Sciatic nerve (tissue), 2 donors: ENCODE data around the gene CARHSP1. TPM values are rescaled to one million over a fixed set of nuclear protein-coding genes. Genes with fewer than 3 reads are reported as not detected.
A peak's percentile ranks its signal among the peaks of the same experiment; 100 is the strongest.

Experiments
- ATAC-seq: fragments of 200-7000 bp; cut with Tn5 transposase; one replicate; pipeline ENCODE4 v1.9.1; 2020; ENCODE audit warnings: mild to moderate bottlenecking, moderate library complexity
- DNase-seq: peaks from one replicate; pipeline ENCODE4 v3.0.0-alpha.2; 2020; ENCODE audit warnings: low spot score
- intact Hi-C: fragments of 100-400 bp; cut with DNase I; formaldehyde crosslinking; loops from one replicate; pipeline ENCODE4 v1.14.2; 2022
- total RNA-seq: library from RNA; stranded (reverse); fragmentation: NEBNext Ultra II Directional; extraction: Animal tissue kit (Norgen Biotek cat#: 25700); gene quantifications from one replicate; pipeline ENCODE4 v1.2.1, GENCODE V29; 2021
- donor health status: DM: no; HTN: no; CAD: no.
- donor health status: DM: no; HTN: no; CAD: no.

CARHSP1 gene
- total RNA-seq, 1 donor from 2014 or later = 118 TPM

DNA sequence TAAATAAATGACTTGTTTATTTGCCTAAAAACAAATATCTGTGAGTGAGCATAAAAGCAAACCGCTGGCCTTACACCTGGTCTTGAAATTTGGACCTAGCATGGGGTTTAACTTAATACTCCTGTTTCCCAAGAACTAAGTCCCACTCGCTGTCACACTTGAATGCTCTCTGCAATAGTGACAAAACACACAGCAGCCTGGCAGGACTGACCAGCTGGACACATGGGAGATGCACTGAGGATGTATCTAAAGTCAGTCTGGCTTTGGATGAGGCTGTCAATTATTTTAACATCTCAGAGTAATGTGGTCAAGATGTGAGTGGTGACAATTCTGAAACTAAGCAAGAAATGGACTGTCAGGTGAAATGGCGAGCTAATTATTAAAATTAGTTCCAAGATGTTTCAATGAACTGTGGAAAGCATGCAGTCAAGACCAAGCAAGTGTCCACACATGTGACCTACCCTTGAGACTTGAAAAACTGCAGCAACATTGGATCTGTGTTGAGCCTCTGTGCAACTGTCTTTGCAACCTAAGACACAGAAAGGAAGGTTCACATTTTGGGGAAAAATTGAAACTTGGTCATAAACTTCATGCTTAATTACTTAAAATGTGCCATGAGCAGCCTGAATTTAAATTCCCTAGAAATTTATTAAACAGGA, 30.0 kb upstream of the CARHSP1 start:
- DNase-seq (peak; percentile 2), ATAC-seq (no peak)
- intact Hi-C loops = no loop called here

DNA sequence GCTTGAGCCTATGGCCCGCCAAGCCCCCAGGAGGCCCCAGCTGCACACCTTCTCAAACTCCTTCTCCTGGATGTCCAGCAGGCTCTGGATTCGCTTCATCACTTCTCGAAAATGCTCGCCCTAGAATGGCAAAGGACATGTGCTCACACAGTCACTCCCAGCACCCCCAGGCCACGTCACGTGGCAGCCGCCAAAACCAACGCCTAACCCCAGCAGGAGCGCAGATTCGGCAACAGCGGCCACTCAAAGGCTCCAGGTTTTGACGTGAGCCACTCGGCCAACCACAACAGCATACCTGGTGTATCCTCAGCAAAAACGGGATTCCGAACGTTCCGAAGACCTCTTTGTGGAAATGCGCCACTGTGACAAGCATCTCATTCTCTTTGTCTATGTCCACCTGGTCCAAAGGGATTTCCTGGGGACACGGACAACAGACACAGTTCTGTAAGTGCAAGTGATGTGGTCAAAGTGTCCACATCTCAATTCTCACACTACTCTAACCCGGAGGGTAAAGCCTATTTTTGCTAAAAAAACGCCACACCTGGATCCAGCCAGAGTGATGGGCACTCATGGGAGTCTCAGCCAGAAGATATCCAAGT, 26.0 kb upstream of the CARHSP1 start:
- intact Hi-C loops = no loop called here
- DNase-seq (no peak), ATAC-seq (no peak)

GRCh38 chr16:8893976-8894690, 25.3 kb upstream of the CARHSP1 start:
- DNase-seq (no peak), ATAC-seq (no peak)
- intact Hi-C loops = no loop called here

DNA sequence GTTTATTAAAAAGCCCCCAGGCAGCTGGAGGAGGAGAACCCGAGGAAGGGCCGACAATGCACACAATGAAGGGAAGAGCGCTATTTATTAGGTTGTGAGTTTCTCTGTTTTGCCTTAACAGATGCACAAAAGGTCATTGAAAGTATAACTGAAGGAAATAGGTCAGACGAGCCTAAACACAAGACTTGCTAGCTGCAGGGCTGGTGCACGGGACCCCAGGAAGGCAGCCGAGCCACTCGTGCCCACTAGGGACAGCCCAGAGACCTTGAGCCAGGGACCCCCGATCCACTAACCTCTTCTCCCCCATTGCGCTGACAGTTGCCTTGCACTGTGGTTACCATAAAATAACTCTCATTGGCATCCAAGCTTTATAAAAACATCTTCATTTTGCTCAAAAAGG, 24.6 kb upstream of the CARHSP1 start:
- ATAC-seq = no peak
- intact Hi-C loops = no loop called here
- DNase-seq = no peak

DNA sequence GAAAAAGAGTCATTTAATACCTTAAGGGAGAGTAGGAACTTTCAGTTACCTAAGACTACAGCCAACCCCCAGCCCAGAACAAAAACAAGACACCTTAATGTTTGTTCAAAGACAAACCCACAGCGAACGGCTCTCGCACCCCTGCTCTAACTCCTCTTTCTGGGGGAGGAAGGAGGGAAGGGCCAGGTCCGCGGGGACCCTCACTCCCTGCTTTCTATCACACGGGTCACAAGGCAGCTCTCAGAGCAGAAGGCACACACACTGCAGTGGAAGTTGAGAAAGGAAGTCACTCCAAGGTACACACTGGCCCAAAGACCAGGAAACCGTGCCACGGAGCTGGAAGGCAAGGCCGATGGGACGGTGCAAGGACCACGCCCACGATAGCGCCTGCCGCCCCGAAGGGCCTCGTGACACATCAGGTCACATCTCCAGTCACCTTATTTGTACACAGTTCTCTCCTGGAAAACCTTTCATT, 23.3 kb upstream of the CARHSP1 start:
- DNase-seq (peak; percentile 40), ATAC-seq (peak; percentile 17)
- intact Hi-C loops = no loop called here

DNA sequence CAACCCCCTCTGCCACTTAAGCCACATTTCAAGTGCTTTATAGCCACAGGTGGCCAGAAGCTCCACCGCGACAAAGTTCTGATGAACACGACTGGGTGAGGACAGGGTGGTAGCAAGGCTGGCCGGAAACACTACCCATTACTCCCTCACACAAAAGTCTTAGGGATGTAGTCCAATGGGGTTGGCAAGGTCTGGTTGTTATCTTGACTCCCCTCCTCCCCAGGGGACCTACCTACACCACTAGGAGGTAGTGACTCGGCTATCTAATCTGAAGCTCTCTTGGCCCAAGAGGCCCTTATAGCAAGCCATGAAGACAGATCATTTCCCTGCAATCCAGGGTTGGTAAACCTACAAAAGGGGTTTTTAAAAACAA, 21.7 kb upstream of the CARHSP1 start:
- intact Hi-C loops = no loop called here
- ATAC-seq = no peak
- no peak for DNase-seq

- DNase-seq (no peak), ATAC-seq (no peak)
- intact Hi-C loops = no loop called here
Measured at GRCh38 chr16:8889893-8890548, 21.2 kb upstream of the CARHSP1 start.

DNA sequence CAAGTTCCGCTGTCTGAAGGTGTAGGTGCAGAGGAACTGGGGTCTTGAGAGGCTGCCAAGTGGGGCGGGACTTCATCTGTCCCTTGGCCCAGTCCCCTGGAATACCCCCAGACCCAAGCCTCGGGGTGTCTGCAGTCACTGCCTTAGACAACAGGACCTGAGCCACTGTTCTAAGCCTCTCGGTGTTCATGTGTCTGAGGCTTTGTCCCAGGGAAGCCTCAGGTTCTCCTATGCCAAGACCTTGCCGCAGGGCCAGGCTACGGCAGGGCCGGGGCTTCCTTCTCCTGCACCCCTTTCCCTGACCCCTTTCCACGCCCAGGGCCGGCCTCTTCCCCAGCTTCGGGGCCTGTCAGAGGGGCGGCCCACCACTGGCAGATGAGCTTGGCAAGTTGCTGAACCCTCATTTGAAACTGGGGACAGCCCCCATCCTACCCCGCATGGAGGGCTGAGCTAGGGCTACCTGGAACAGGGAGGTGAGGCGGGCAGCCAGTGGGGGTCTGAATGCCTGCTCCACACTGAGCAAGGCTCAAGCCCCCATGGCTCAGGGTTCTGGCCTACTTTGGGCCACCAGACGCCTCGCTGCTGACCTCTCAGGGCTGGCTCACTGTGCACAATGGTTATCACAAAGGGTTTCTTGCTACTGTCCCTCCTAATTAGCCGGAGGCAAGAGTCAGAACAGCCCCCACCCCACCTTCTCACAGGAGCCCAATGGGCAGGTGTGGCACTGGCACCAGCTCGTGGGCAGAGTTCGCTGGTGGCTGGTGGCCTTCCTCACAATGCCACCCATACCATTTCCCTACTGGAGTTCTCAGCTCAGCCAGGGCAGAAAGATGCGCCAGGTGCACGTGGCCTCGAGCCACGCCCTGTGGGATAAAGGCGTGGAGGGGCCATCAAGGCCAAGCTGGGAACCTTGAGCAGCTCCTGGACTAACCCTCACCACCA, 20.4 kb upstream of the CARHSP1 start:
- ATAC-seq (no peak), DNase-seq (no peak)
- intact Hi-C loops = no loop called here

GRCh38 chr16:8887952-8888560, 19.2 kb upstream of the CARHSP1 start:
- DNase-seq = peak; percentile 72
- ATAC-seq = peak; percentile 28
- intact Hi-C loops = no loop called here

DNA sequence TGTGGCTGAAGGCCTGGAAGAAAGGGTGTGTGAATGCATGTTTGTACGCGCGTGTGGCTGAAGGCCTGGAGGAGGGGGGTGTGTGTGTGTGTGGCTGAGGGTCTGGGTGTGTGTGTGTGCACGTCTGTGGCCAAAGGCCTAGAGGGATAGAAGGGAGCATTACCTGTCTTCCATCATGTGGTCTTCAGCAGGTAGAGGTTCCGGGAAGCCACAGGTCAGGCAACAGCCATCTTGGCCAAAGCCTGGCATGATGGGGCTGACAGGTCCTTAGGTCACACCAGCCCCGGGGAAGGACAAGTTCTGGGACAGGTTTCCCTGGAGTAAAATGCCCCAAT, 18.6 kb upstream of the CARHSP1 start:
- ATAC-seq (no peak), DNase-seq (no peak)
- intact Hi-C loops = no loop called here

- ATAC-seq (no peak), DNase-seq (no peak)
- intact Hi-C loops = no loop called here
Measured at GRCh38 chr16:8886593-8887430, 18.0 kb upstream of the CARHSP1 start.

- ATAC-seq (no peak), DNase-seq (no peak)
- intact Hi-C loops = no loop called here
Measured at GRCh38 chr16:8885674-8886592, 17.1 kb upstream of the CARHSP1 start.

DNA sequence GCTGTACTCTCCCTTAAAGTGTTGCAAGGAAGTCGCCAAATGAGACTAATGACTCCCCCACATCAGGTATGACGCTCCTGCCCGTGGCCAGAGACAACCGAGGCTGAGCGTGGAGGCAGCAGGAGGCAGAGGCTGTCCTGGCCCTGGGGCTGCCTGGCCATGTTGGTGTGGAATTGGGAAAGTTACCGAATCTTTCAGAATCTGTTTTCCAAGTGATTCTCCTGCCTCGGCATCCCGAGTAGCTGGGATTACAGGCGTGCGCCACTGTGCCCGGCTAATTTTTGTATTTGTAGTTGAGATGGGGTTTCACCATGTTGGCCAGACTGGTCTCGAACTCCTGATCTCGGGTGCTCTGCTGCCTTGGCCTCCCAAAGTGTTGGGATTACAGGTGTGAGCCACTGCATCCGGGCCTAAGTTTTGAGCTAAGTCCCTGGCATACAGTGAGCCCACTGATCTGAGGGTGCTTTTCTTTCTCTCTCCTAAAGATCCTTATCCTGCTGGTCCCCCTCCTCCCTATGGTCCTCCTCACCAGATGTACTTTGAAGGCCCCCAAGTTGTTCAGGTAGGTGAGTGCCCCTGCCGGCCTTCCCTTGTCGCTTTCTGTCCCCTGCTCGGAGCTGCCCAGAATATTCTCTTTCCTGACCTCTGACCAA, 14.0 kb upstream of the CARHSP1 start:
- intact Hi-C loops = loop anchor here (5.0 kb wide), 1 partner anchor 221 kb away; no protein-coding TSS in a partner anchor
- DNase-seq = no peak
- ATAC-seq = no peak

DNA sequence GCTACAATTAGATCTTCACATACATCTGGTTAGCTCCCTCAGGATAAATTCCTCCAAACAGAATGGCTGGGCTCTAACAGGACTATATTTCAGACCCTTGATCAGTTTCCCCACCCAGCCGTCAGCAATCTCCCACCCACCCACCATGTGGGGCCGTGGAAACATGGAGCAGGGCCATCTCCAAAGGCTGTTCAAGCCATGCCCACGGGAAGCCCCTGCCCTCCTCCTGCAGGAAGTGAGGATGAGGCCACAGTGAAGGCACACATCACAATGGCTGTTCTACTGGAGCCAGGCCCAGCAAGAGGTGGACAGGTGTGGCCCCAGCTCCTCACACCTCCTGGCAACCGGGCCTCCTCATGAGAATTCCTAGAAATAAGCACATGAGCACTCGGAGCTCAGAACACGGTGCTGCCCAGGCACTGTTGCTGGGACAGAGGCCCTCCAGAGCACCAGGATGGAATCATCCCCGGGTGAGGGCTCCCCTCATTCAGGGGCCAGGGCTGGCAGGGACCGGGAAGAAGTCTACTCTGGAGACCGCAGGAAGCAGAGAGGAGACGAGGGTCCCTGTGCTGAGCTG, 13.3 kb upstream of the CARHSP1 start, which contains the start of gene LITAFD:
LITAFD (plus strand) TSS at position 311 of the 577 bp plus-strand sequence. CDS start 2,005 bp downstream, outside the sequence.
- ATAC-seq = no peak
- intact Hi-C loops = loop anchor here (5.0 kb wide), 1 partner anchor 220 kb away; no protein-coding TSS in a partner anchor

GRCh38 chr16:8880839-8881510, 12.2 kb upstream of the CARHSP1 start:
- ATAC-seq = no peak
- DNase-seq = no peak
- intact Hi-C loops = loop anchor here (5.0 kb wide), 1 partner anchor 219 kb away; no protein-coding TSS in a partner anchor

More for the DNA sequence above, 13.3 kb upstream of the CARHSP1 start, which contains the start of gene LITAFD:
- no peak for DNase-seq
